NCI-H526 treated with DMSO at 0.1 percent for 48 hours (cell line): ENCODE measurements around the gene MPO.

ENCODE experiments used
- DNase-seq: peaks from one replicate; lab custom pipeline; 2025; lab: John Stamatoyannopoulos, UW

Gene MPO

DNA sequence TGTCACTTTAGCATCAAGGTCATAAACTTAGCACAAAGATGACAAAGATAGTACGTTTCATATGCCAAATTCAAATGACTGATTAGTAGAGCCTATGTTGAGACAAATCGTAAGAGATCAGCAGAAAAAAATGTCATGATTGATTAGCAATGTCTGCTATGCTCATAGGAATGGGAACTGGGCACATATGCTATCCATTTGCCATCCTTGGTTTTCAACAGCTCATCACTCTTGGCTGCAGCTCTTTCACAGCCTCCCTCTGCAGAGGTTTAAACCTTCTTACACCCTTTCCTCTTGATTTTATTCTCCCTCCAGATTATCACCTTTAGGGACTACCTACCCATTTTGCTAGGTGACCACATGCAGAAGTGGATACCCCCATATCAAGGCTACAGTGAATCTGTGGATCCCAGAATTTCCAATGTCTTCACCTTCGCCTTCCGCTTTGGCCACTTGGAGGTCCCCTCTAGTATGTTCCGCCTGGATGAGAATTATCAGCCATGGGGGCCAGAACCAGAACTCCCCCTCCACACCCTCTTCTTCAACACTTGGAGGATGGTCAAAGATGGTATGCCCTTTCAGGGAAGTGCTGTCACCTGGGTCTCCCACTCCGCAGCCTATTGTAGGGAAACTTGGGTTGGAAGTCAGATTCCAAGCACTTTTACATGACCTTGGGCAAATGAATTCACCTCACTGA lies 16.2 kb downstream of the MPO start:
- DNase-seq = no peak

DNA sequence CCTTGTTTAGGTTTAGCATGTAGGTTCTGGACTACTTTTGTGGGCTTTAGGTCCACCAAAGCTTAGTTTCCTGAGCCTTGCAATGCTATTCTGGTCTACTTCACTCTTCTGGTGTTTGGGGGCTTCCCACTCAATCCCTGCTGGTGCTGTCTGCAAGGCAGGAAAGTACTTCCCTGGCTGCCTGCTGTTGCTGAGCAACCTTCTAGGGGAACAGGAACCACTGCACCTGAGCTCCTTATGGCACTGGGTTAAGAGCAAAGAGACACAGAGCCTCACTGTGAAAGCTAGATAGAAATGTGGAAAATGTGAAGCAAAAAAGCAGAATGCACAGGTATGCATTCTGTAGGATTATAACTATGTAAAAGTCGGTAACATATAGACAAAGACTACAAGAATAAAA lies 17.0 kb downstream of the MPO start:
- DNase-seq = no peak

DNA sequence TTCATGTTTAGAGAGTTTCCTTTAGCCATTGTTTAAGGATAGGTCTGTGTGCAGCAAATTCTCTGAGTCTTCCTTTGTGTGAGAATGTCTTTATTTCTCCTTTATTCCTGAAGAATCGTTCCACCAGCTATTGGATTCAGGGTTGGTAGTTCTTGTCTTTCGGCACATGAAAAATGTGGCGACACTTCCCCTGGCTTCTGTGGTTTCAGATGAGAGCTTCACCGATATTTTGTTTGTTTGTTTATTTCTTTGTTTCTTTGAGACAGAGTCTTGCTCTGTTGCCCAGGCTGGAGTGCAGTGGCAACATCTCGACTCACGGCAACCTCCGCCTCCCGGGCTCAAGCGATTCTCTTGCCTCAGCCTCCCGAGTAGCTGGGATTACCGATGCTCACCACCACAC lies 18.6 kb downstream of the MPO start:
- DNase-seq = no peak

DNA sequence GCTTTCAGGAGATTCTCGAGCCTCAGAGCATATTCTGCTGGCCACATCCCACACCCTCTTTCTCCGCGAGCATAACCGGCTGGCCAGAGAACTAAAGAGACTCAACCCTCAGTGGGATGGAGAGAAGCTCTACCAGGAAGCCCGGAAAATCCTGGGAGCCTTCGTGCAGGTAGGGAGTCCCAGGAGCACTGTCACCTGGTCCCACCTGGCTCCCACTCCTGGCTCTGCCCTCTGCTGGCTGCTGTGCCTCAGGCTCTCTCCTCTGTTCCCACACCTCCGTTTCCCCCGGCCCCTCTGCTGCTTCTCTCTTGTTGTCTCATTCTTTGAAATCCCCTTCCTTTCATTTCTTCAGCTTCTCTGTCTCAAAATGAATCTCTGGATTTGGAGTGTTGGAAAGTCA lies 25.9 kb downstream of the MPO start:
- peak; percentile 14 for DNase-seq

DNA sequence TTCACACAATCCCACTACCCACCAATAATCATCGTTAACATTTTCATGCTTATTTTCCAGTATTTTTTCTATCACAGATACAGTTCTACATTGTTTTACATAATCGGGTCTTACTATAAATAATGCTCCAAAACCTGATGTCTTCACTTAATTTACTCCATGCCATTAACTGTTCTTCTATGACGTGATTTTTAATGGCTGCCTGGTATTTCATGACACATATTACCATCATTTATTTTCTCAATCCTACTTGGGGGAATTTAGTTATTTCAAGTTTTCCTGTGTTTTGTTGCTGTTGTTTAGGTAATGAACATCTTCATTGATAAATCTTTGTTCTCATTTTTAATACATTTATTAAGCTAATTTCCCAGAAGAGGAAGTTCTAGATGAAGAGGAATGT lies 27.7 kb downstream of the MPO start:
- DNase-seq = no peak

DNA sequence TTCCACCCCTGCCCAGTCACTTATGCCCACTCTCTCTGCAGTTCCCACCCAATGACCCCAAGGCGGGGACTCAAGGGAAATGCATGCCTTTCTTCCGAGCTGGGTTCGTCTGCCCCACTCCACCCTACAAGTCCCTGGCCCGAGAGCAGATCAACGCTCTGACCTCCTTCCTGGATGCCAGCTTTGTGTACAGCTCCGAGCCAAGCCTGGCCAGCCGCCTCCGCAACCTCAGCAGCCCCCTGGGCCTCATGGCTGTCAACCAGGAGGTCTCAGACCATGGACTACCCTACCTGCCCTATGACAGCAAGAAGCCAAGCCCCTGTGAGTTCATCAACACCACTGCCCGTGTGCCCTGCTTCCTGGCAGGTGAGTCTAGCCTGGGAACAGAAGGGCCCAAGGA lies 28.6 kb downstream of the MPO start:
- DNase-seq = no peak

DNA sequence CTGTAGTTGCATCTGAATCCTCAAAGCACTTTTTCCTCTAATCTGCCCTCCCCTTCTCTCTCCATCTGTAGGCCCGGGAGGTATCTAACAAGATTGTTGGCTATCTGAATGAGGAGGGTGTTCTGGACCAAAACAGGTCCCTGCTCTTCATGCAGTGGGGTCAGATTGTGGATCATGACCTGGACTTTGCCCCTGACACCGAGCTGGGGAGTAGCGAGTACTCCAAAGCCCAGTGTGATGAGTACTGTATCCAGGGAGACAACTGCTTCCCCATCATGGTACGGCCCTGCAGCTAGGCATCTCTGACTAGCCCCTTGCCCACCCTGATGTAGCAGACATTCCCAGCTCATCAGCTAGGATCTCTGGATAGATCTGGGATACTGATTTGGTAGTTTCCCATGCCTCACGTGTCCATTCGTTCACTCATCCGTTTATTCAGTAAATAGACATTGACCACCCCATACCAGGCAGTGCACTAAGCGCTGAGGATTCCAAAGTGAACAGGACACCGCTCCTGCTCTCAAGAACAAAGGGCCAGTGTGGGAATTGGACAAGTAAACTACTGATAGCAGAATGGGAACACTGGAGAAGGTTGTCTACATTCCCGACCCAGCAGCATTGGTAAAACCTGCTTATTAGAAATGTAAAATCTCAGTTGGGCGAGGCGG lies 30.3 kb downstream of the MPO start:
- DNase-seq = no peak

DNA sequence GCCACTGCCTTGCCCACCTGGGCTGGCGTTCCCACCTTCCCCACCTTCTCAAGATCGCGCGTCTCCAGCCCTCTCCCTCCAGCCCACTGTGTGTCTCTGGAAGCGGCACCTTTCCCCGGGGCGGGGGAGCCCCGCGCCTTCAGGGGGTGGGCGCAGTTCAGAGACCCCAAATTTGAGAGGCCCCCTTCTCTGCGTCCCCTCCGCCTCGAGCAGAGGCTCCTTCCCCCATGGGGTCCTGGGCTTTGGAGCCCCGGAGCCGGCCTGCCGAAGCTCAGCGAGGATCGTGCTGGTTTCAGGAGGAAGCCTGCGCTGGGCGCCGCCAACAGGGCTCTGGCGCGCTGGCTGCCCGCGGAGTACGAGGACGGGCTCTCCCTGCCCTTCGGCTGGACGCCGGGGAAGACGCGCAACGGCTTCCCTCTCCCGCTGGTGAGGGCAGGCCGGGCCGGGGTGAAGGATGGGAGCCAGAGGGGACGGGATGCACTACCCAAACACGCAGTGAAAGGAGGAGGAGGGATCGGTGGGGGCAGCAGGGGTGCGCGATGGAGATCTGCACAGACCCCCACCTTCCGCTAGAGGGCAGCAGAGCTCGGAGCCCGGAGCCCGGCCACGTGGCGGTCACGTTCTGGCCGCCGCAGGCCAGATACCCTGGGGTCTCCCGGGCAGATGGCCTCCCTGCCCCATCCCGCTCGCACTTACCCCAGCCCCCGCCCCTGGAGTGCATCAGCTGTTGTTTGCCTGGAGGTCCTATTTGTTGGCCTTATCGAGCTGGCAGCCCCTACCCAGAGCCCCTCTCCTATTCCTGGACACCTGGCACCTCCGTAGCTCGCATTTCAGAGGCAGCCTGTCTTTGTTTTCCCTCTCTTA lies 31.2 kb downstream of the MPO start:
- peak; percentile 49 for DNase-seq

DNA sequence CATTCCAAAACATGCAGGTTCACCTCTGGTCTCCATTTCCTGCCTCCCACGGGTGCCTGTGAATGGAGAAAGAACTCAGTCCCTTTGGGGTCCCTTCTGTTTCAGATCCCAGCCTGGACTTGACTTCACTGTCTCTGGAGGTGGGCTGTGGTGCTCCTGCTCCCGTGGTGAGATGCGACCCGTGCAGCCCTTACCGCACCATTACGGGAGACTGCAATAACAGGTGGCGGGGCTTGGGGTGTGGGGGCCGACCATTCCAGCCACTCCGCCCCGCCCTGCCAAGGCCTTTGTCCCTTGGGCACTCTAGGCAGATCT lies 31.8 kb downstream of the MPO start:
- no peak for DNase-seq

DNA sequence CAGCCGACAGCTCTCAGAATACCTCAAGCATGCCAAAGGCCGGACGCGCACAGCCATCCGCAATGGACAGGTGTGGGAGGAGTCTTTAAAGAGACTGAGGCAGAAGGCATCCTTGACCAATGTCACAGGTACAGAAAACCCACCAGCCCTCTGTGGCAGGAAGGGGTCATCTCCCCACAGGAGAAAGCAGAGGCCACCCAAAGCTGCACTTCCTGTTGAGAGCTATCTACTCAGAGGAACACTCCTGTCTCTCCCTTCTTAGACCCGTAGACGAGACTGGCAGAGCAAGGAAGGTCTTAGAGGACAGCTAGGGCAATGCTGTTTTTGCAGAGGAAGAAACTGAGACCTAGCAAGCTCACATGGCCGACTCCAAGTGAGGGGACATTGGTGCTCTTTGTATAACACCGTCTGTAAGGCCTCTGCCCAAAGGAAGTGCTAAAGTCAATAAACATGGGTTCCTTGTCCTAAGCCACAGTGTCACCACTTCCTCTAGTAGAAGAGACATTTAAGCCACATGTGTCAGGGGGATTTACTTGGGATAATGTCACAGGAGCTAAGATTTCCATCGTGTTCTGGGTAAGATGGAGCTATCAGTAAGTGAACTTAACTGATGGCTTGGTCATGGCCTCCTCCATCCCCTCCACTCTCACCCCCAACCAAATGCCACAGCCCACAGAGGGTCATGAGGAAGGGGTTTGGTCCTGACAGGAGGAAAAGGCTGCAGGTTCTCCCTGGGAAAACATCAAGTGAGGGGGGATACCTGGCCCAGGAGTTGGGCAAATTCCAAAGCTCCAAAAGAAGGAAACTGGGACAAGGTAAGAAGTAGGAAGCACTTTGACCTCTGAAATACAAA lies 33.0 kb downstream of the MPO start:
- DNase-seq = no peak

DNA sequence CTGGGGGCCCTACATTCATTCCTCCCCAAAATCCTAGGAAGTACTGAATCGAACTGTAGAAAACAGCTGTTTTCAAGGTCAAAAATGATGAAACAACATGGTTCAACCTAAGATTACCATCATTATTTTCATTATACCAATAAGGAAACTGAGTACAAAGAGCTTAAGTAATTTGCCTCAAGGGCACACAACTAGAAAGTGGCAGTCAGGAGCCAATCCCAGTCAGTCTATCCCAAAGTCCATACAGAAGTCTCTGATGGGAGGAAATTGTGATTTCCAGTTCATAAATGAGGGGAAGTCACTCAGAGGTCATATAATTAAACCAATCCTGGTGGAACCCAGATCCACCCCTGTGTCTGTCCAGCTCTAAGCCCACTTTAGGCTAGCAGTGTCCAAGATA lies 34.0 kb downstream of the MPO start:
- DNase-seq = no peak

DNA sequence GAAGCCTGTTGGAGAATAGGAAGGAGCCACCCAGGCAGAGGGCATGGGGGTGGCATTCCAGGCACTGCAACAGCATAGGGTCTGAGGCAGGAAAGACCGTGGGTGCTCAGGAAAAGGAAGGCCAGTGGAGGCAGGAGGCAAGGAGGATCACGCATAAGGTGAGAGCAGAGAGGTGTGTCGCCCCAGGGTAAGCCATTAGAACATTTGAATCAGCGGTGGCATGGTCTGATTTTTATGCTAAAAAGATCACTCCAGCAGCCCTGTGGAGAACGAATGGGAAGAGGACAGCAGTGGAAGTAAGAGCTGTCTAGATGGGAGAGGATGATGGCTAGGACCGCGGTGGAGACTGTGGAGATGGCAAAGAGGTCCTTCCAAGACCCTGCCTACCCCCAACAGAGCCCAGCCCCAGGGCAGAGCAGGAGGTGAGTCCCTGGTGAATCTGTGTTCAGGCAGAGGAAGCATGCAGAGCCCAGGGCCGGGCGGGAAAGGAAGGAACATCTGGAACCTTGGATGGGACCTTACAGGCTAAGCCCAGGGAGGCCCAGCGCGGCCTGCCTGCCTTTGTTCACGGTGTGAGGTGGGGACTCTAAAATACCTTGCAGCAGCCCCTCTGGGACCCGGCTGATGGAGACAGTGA lies 34.5 kb downstream of the MPO start:
- no peak for DNase-seq

DNA sequence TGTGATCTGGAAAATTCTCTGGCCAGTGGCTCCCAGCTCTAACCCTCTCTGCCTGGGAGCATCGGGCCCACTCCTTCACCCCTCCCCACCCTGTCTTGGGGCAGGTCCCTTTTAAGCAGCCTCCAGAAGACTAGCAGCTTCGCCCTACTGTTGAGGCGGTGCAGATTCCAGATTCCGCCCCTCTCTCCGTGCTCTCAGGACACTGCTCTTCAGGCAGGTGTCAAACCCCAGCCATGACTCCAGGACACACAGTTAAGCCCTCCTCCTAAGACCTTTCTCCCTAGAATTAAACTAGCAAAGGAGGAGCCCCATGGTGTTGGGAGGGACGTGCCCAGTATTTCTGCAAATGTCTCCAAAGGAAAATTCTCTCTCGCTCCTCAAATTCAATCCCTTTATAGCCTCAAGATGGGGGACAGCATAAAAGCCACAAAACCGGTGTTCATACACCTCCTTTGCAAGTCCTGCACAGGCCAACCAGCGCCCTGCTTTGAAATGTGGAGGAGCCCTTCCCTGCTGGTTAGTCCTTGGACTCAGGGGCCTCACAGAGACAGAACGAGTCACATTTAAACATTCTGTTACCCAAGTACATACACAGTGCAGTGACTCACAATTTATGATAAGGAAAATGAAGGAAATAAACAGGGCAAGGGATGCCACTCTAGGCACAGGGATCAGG lies 35.2 kb downstream of the MPO start:
- DNase-seq = no peak

DNA sequence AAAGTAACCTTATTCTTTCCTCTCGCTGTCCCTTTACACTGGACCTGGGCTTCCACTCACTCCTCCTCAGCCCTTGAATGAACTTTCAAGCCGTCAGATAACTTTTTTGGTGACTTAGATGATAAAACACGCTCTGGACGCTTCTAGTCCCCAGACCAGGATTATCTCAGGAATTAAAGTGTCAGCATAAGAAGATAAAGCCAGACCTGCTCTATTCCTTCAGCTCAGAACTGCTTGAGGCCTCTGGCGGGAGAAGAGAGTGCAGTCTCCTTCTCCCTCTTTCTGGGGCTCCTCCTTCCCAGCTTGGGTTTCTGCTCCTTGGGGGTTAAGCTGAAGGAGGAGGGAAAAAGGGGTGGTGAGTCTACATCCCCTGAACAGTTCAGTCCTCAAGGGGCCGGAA lies 35.8 kb downstream of the MPO start:
- DNase-seq = no peak

DNA sequence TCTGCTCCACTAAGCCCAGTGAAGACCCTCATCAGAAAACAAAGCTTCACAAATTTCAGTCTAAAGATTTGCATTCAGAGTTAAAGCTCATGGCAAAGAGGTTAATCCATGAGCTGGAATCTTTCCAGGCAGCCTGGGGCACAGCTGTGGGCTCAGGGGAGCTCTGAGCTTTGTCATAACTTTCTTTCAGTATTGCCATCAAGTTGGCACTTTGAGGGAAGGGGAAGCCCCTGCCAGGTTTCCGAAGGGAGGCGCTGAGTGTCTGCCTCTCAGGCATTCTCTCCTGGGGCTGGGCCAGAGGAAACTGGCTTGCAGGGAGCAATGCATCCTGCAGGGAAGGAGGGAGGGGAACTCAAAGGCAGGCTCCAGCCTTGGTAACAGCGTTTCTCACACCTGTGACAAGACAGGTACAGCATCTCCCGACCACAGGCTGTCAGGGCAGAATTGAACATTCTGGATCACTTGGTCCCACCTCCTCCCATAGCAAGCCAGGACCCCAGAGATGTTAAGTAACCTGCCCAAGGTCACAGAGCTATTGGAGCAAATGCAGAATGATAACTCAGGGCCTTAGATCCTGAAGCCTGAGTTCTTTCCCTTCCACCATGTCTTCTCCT lies 38.5 kb downstream of the MPO start:
- no peak for DNase-seq

DNA sequence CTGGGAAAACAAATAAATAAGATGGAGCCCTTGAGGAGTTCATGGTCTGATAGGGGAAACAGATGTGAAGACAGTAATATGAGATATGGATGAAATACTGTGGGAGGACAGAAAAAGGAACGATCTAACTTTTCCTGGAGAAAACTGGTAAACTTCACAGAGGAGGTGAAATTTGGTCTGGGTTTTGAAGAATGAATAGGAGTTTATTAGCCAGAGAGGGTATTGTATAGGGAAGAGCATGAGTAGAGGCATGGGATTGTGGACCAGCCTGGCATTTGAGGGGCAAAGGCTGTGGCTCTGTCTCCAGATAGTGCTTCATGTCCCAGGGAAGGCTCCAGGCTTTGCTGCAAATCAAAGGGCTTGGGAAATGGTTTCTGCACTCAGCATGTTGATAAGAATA lies 40.7 kb downstream of the MPO start:
- DNase-seq = no peak

DNA sequence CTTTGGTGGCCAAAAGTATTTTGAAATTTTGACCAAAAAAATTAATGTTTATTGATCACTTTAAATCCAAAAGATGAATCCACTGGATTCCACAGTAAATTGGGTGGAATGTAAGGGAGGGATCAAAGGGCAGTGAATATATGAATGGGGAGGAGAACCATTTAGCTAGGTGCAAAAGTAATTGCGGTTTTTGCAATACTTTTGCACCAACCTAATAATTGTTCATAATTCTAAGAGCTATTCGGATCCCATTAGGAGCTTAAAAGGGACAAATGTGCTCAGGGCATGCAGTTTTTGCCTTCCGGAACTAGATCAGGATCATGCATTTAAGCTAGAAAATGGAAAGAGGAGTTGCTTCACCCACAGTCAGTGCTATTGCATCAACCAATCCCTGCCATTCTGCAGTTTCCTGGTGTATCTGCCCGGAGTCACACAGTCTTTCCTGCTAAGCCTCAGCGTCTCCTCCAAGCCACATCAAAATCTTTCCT lies 42.5 kb downstream of the MPO start, which contains the start of gene LPO:
Gene LPO (plus strand): TSS at position 438 of the 488 bp plus-strand sequence. CDS start 4,396 bp downstream, outside the sequence.
- DNase-seq = no peak

DNA sequence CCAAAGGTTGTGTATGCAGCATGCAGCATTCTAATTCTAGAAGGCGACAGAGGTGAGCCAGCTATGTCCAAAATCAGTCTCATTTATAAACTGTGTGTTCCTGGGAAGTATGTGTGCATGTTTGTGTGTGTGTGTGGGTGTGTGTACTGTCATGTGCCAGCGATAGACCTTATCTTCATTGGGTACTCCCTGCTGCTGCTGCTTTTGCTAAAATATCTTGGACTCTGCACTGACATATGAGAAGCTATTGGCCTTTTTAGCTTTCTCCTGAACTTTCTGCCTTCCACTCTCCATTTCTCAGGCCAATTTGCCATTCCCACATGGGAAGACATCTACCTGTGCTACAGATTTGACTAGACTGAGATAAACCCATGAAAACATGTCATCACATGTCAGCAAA lies 44.3 kb downstream of the MPO start:
- no peak for DNase-seq

DNA sequence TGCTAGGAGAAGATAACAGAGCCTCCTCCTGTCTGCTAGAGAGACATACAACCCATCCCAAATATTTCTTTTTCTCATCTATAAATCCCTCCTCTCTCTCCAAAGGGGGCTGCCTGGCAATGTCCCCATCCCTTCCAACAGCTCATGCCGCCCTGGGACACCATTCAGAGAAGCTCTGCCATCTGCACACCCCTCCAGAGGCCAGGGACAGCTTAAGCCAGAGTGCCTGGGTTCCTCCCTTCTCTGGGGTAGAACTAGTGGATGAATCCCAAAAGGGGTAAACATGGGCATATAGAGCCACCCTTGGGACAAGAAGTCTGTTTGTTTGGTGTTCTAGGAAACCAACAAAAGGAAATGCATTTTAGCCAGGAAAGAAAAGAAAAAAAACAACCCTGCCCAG lies 44.9 kb downstream of the MPO start:
- no peak for DNase-seq

DNA sequence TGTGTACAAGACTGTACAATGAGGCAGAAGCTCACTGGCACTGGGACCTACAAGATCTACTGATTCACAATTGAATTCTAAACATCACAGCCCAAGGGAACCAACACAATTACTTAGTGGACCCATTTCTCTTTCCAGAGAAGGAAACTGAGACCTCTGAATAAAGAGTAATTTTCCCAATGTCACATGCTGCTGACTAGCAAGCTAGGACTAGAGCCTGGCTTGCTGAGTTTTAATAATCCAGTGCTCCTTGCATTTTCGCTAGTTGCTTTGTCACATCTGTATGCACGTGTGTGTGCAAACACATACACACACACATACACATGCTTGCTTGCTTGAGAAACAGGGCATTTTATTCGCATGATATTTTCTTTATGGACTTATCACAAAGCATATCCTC lies 46.2 kb downstream of the MPO start:
- no peak for DNase-seq

DNA sequence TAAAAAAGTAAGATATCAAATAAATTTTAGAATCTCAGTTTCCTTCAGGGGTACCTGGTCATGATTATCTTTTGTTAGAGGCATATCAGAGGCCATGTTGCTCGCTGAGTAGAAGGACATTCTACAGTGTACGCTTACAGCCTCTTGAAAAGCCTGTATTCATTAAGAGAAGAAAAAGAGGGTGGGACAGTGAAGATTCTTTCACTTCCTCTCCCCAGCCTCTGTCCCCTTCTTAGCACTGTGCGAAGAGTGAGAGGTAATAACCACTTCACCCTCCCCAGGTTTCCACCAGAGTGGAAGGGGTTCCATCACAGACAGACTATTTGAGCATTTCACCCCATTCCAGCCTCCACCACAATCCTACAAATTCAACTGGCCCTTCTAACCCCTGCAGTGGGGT lies 47.2 kb downstream of the MPO start:
- no peak for DNase-seq
